AG04449 (cell line): Measurements from ENCODE around the gene ADAMTS6.
A peak's percentile ranks its signal among the peaks of the same experiment; 100 is the strongest.

Source experiments
- CTCF ChIA-PET: fragments of 350-600 bp; formaldehyde crosslinking; extraction: SDS; loops from one replicate; lab custom pipeline; 2021; ENCODE audit warnings: antibody characterized with exemption; lab: Yijun Ruan, JAX
- POLR2A ChIA-PET: fragments of 400-600, 350-600 bp; formaldehyde crosslinking; extraction: SDS; loops from one replicate; lab custom pipeline; 2020; ENCODE audit warnings: antibody characterized with exemption, inconsistent platforms; lab: Yijun Ruan, JAX
- DNase-seq: peaks from one replicate; pipeline ENCODE4 v3.0.0-alpha.2; 2010; ENCODE audit warnings: low read depth, low spot score
- H3K4me3 ChIP-seq: 2 replicates; pipeline ENCODE4 v1.5.1; 2011; ENCODE audit warnings: low read depth, mild to moderate bottlenecking, control low read depth, low read length
- CTCF ChIP-seq: IDR thresholded peaks from one replicate; pipeline ENCODE4 v1.5.1; 2011; ENCODE audit warnings: mild to moderate bottlenecking, moderate library complexity, low read length, control low read depth, inconsistent platforms; ENCODE audit not compliant: insufficient read depth; ENCODE audit errors: missing control alignments

ADAMTS6 gene

GRCh38 chr5:65100911-65101631, 380.6 kb downstream of the ADAMTS6 start:
- no peak overlapping the region for H3K4me3 ChIP-seq
- DNase-seq = no peak
- TF ChIP-seq CTCF = peak; percentile 77
- POLR2A ChIA-PET = interaction anchor here (1.3 kb wide), 1 partner anchor 382 kb away, joined by 4 read pairs; no protein-coding TSS in a partner anchor
- CTCF ChIA-PET = interaction anchor here (0.6 to 4.4 kb wide), 23 partner anchors 11 to 383 kb away, joined by 3 to 18 read pairs (median 3); no protein-coding TSS in a partner anchor
